Measurements from ENCODE around the gene AVEN.

DNA sequence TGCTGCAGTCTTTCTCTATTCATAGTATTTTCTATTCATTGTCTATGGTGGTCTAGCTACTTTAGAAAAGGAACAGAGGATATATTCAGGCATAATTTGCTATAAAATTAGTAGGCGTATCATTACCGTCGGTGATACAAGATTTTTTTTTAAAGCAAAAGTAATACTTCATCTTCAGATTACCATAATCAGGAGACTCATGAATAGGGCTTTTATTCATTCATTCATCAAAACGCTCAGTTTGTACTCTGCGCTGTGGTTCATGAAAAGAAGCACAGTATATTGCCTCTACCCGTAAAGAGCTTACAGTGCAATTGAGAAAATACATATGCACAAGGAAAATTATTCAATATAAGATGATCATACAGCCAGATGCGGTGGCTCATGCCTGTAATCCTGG lies 207.4 kb downstream of the AVEN start:
- TF ChIP-seq TAF1 (IDR thresholded peaks at IDR 0.05; ENCODE audit: borderline replicate concordance, insufficient read depth, low read length) (no peak), POLR2AphosphoS5 (IDR thresholded peaks at IDR 0.05; ENCODE audit: low read depth, low read length) (no peak)

Data from PFSK-1 (cell line).